KMS-11 (cell line): Measurements from ENCODE around the gene SSR1.

ENCODE experiments used
- H2AFZ ChIP-seq: fragments of 200-600 bp; sonication (generic); 2 replicates; pipeline ENCODE4 v1.6.1; 2016; ENCODE audit warnings: antibody characterized with exemption, mixed run types, low read depth
- H3K27ac ChIP-seq: fragments of 200-600 bp; sonication (generic); 2 replicates; pipeline ENCODE4 v1.6.1; 2016; ENCODE audit warnings: mild to moderate bottlenecking, mixed run types
- H3K27me3 ChIP-seq: fragments of 200-600 bp; sonication (generic); 2 replicates; pipeline ENCODE4 v1.6.1; 2017; ENCODE audit warnings: mild to moderate bottlenecking, low read depth, mixed run types, moderate library complexity; ENCODE audit not compliant: insufficient read depth
- H3K36me3 ChIP-seq: fragments of 200-600 bp; sonication (generic); 2 replicates; pipeline ENCODE4 v1.6.1; 2017; ENCODE audit warnings: mild to moderate bottlenecking, mixed run types; ENCODE audit not compliant: insufficient read depth
- H3K4me1 ChIP-seq: fragments of 200-600 bp; sonication (generic); 2 replicates; pipeline ENCODE4 v1.6.1; 2016; ENCODE audit warnings: mild to moderate bottlenecking, low read depth, mixed run types; ENCODE audit not compliant: poor library complexity, severe bottlenecking
- H3K4me2 ChIP-seq: fragments of 200-600 bp; sonication (generic); 2 replicates; pipeline ENCODE4 v1.7.0; 2016; ENCODE audit warnings: mild to moderate bottlenecking, mixed run types
- H3K4me3 ChIP-seq: fragments of 200-600 bp; sonication (generic); IDR thresholded peaks from 2 replicates; pipeline ENCODE4 v1.6.1; 2017; ENCODE audit warnings: low read depth, low read length, mixed read lengths; ENCODE audit not compliant: insufficient read depth
- H3K79me2 ChIP-seq: fragments of 200-600 bp; sonication (generic); 2 replicates; pipeline ENCODE4 v1.6.1; 2016; ENCODE audit warnings: low read depth, mixed run types; ENCODE audit not compliant: insufficient read depth
- H3K9ac ChIP-seq: fragments of 200-600 bp; sonication (generic); 2 replicates; pipeline ENCODE4 v1.6.1; 2016; ENCODE audit warnings: mild to moderate bottlenecking, mixed run types
- H4K20me1 ChIP-seq: fragments of 200-600 bp; sonication (generic); 2 replicates; pipeline ENCODE4 v1.6.1; 2016; ENCODE audit warnings: mild to moderate bottlenecking, mixed run types; ENCODE audit not compliant: insufficient read depth
- TF ChIP-seq, protein P1 (sequence below): fragments of 200-600 bp; sonication (generic); conservative IDR thresholded peaks from 2 replicates; pipeline ENCODE4 v1.6.1; 2017; ENCODE audit warnings: low read depth, mild to moderate bottlenecking, antibody characterized with exemption, low read length, moderate library complexity, mixed read lengths

The SSR1 gene

DNA sequence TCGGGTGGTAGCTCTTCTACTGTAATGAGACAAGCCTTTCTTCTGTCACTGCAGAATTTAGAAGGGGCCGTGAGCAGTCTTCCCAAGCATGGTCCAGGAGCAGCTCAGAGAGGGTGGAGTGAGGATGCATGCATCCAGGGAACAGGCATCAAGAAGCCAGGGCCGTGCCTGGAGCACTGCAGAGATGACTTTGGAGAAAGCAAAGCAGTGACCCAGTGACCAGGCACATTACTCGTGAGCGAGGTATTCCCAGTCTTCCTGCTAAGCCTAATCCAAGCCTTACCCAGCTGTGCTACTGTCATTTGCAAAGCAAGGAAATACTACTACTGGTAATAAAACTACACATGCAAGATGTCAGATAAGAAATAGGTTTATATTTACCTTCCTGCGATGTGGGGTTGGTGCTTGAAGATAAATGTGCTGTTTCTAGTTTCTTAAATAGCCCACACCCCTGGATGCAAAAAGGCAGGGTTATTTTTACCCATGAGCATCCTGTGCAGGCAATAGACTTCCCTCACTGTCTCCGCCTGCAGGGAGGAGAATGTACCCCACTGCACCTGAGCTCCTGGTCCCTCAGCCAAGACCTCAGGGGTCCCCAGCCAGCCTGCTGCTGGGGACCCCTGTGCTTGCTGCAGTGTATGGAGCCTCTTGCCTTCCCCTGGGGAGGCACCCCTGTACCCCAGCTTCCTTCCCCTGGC is 62.9 kb downstream of the SSR1 start:
- H3K9ac ChIP-seq, result no peak overlapping the region
- H3K4me2 ChIP-seq, result no peak overlapping the region
- no peaks in the 10 kb centered on the region for H3K27me3 ChIP-seq
- no peak overlapping the region for H3K27ac ChIP-seq
- no peak overlapping the region for H3K4me3 ChIP-seq
- TF ChIP-seq, protein P1, sequence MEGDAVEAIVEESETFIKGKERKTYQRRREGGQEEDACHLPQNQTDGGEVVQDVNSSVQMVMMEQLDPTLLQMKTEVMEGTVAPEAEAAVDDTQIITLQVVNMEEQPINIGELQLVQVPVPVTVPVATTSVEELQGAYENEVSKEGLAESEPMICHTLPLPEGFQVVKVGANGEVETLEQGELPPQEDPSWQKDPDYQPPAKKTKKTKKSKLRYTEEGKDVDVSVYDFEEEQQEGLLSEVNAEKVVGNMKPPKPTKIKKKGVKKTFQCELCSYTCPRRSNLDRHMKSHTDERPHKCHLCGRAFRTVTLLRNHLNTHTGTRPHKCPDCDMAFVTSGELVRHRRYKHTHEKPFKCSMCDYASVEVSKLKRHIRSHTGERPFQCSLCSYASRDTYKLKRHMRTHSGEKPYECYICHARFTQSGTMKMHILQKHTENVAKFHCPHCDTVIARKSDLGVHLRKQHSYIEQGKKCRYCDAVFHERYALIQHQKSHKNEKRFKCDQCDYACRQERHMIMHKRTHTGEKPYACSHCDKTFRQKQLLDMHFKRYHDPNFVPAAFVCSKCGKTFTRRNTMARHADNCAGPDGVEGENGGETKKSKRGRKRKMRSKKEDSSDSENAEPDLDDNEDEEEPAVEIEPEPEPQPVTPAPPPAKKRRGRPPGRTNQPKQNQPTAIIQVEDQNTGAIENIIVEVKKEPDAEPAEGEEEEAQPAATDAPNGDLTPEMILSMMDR, result no peak
- H4K20me1 ChIP-seq, result no peaks in the 10 kb centered on the region
- no peaks in the 10 kb centered on the region for H3K79me2 ChIP-seq
- no peaks in the 10 kb centered on the region for H3K4me1 ChIP-seq
- no peaks in the 10 kb centered on the region for H3K36me3 ChIP-seq
- H2AFZ ChIP-seq, result no peak overlapping the region

DNA sequence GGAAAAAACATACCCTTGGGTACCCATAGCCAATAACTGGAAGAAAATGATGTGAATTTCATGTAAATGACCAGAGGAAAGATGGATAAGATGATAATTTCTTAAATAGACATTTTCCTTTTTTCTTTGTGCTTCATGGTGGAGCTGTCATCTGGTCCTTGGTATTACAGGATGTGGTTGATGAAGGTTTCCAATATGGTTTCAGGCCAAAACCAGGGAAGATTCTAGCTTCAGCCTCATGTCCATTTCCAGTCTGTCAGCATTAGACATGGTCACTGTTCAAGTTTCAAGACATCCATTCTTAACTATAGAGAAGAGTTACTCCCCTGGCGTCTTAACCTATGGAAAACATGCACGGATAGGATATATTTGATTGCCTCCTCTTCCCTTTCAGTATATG is 63.6 kb downstream of the SSR1 start:
- TF ChIP-seq, protein P1, result no peak
- H3K79me2 ChIP-seq, result no peaks in the 10 kb centered on the region
- no peak overlapping the region for H3K4me2 ChIP-seq
- H2AFZ ChIP-seq, result no peak overlapping the region
- no peaks in the 10 kb centered on the region for H3K27me3 ChIP-seq
- H3K4me1 ChIP-seq, result no peaks in the 10 kb centered on the region
- no peak overlapping the region for H3K9ac ChIP-seq
- no peaks in the 10 kb centered on the region for H3K36me3 ChIP-seq
- H3K27ac ChIP-seq, result no peak overlapping the region
- H4K20me1 ChIP-seq, result no peaks in the 10 kb centered on the region
- no peak overlapping the region for H3K4me3 ChIP-seq

DNA sequence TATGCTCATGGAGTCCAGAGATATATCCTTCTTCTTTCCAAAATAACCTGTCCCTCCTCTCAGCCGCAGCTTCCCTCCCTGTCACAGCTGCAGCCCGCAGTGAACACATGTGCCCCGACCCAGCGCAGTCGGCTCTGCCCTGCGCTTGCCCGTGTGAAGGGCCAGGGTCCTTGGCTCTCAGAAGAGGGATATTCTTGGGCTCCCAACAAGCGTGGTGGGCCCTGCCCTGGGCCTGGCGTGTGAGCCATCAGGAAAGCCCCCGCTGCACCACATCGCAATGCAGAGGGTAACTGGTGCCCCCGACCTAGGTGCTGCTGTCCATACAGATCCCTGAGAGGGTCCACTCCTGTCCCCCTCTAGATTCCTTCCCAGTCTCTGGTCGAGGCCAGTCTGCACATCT is 65.2 kb downstream of the SSR1 start:
- H4K20me1 ChIP-seq, result no peaks in the 10 kb centered on the region
- no peaks in the 10 kb centered on the region for H3K36me3 ChIP-seq
- no peak overlapping the region for H3K4me3 ChIP-seq
- no peak overlapping the region for H3K9ac ChIP-seq
- H3K27ac ChIP-seq, result no peak overlapping the region
- H3K4me1 ChIP-seq, result peaks cover 10% of the 10 kb centered on the region
- no peaks in the 10 kb centered on the region for H3K79me2 ChIP-seq
- TF ChIP-seq, protein P1, result no peak
- no peaks in the 10 kb centered on the region for H3K27me3 ChIP-seq
- no peak overlapping the region for H2AFZ ChIP-seq
- H3K4me2 ChIP-seq, result no peak overlapping the region

DNA sequence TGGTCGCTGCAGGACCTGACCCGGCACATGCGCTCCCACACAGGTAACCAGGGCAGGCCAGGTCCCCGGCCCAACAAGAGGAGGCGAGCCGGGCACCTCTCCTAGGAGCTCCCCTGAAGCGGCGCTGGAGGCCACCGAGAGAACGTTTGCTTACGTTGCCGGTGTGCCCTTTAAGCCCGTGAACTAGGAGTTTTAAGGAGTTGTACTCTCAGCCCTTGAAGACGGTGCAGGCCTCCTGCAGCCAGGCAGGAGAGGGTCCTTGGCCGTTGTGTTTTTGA is 65.9 kb downstream of the SSR1 start:
- H3K4me3 ChIP-seq, result no peak overlapping the region
- H3K4me1 ChIP-seq, result peaks cover 17% of the 10 kb centered on the region
- TF ChIP-seq, protein P1, result no peak
- no peaks in the 10 kb centered on the region for H3K79me2 ChIP-seq
- no peaks in the 10 kb centered on the region for H3K36me3 ChIP-seq
- no peaks in the 10 kb centered on the region for H3K27me3 ChIP-seq
- no peak overlapping the region for H2AFZ ChIP-seq
- H3K4me2 ChIP-seq, result no peak overlapping the region
- no peak overlapping the region for H3K9ac ChIP-seq
- no peak overlapping the region for H3K27ac ChIP-seq
- no peaks in the 10 kb centered on the region for H4K20me1 ChIP-seq
